ENCODE data around the gene ALPI. TPM values are rescaled to one million over a fixed set of nuclear protein-coding genes. Genes with fewer than 3 reads are reported as not detected.

Gene ALPI
- total RNA-seq, 1 experiment from 2014 or later, result 5.3 TPM

DNA sequence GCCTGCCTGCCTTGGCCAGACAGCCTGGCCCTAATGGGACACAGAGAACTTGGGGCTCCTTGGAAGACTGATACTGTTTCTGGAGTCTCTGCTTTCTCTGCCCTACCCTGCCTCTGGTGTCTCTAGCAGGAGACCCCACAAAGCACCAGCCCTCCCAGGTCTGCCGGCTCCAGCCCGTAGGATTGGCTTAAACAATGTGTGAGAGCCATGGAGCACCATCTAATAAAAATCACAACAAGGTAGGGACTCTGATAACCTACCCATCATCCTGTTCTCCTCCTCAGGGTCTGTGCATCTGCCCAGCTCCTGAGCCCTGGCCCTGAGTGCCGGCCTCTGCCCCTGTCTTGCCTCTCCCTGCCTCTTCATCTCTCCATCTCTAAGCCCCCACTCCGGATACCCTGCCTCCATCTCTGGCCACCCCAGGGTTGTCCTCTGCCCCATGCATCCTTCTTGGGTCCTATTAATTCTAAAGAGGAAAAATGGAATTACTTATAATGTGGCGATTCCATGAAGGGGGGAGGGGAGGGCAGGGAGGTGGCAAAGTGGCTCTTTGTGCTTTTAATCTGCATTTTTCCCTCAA lies 32.9 kb downstream of the ALPI start:
- ChIA-PET POLR2A (no interaction called here), CTCF (no interaction called here)
- Histone ChIP-seq H3K36me3 (ENCODE audit: control insufficient read depth, insufficient read depth, low read length) (no peaks in the 10 kb centered on the region), H3K4me3 (ENCODE audit: low read depth, low read length) (no peak overlapping the region), H3K9me3 (no peaks in the 10 kb centered on the region), H3K4me1 (no peaks in the 10 kb centered on the region), H3K27me3 (replicated peaks; ENCODE audit: control insufficient read depth, insufficient read depth, low read length) (no peaks in the 10 kb centered on the region)
- BruUV-seq (replicated peaks), result no TSS peak
- Mint-ChIP-seq H3K27me3 (ENCODE audit: insufficient read depth, unreplicated experiment) (no peaks in the 10 kb centered on the region), H3K36me3 (ENCODE audit: insufficient read depth, unreplicated experiment) (no peaks in the 10 kb centered on the region), H3K9me3 (ENCODE audit: unreplicated experiment) (no peaks in the 10 kb centered on the region), H3K27ac (ENCODE audit: unreplicated experiment) (no peak overlapping the region), H3K4me3 (ENCODE audit: unreplicated experiment) (peak overlapping the region; percentile 47), H3K4me1 (ENCODE audit: low read depth, unreplicated experiment) (no peaks in the 10 kb centered on the region)
- intact Hi-C loops (cut with micrococcal nuclease; ENCODE audit: unreplicated experiment), result no loop called here
- DNase-seq, result no peak
- TF ChIP-seq, protein P1, sequence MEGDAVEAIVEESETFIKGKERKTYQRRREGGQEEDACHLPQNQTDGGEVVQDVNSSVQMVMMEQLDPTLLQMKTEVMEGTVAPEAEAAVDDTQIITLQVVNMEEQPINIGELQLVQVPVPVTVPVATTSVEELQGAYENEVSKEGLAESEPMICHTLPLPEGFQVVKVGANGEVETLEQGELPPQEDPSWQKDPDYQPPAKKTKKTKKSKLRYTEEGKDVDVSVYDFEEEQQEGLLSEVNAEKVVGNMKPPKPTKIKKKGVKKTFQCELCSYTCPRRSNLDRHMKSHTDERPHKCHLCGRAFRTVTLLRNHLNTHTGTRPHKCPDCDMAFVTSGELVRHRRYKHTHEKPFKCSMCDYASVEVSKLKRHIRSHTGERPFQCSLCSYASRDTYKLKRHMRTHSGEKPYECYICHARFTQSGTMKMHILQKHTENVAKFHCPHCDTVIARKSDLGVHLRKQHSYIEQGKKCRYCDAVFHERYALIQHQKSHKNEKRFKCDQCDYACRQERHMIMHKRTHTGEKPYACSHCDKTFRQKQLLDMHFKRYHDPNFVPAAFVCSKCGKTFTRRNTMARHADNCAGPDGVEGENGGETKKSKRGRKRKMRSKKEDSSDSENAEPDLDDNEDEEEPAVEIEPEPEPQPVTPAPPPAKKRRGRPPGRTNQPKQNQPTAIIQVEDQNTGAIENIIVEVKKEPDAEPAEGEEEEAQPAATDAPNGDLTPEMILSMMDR (IDR thresholded peaks at IDR 0.05; ENCODE audit: insufficient read depth in 1 of 2, low read depth in 1 of 2, low read length in 1 of 2, severe bottlenecking in 1 of 2, unreplicated experiment in 1 of 2), result no peak

DNA sequence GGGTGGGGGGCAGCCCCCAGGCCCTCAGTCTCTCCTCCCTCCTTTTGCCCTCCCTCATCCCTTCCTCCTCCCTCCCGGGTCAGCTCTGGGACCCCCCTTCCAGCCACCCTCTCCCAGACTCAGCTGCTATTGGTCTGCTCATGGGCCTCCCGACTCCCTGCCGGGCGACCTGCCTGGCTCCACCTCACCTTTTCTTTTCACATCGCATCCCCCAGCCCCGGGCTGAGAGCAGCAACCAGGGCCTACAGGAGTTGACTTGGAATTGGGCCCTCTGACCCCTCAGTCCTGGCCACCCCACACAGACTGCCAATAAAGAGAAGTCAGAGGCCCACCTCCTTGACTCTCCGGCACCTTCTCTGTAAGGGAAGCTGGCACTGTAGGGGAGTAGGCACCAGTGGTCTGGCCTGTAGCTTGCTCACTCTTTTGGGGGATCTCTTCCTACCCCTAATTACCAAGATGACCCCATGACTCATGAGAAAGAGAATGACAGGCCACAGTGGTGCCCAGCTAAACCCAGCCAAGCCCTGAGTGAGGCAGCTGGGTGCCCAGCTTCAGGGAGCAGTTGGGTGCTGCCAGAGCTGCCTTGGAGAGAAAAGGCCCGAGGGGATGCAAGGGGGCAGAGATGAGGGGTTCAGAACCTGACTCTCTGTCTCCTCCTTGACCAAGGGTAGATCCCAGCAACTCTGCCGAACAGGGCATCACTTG lies 33.7 kb downstream of the ALPI start:
- H3K4me1 Mint-ChIP-seq (ENCODE audit: low read depth, unreplicated experiment), result no peaks in the 10 kb centered on the region
- Histone ChIP-seq H3K36me3 (ENCODE audit: control insufficient read depth, insufficient read depth, low read length) (no peaks in the 10 kb centered on the region), H3K27me3 (replicated peaks; ENCODE audit: control insufficient read depth, insufficient read depth, low read length) (no peaks in the 10 kb centered on the region), H3K4me3 (ENCODE audit: low read depth, low read length) (no peak overlapping the region), H3K9me3 (no peaks in the 10 kb centered on the region), H3K4me1 (no peaks in the 10 kb centered on the region)
- no peak overlapping the region for H3K4me3 Mint-ChIP-seq (ENCODE audit: unreplicated experiment)
- ChIA-PET POLR2A (no interaction called here), CTCF (no interaction called here)
- no TSS peak for BruUV-seq (replicated peaks)
- intact Hi-C loops (cut with micrococcal nuclease; ENCODE audit: unreplicated experiment), result no loop called here
- DNase-seq, result no peak
- TF ChIP-seq, protein P1 (IDR thresholded peaks at IDR 0.05; ENCODE audit: insufficient read depth in 1 of 2, low read depth in 1 of 2, low read length in 1 of 2, severe bottlenecking in 1 of 2, unreplicated experiment in 1 of 2), result no peak
- no peak overlapping the region for H3K27ac Mint-ChIP-seq (ENCODE audit: unreplicated experiment)
- no peaks in the 10 kb centered on the region for H3K9me3 Mint-ChIP-seq (ENCODE audit: unreplicated experiment)
- H3K36me3 Mint-ChIP-seq (ENCODE audit: insufficient read depth, unreplicated experiment), result no peaks in the 10 kb centered on the region
- no peaks in the 10 kb centered on the region for H3K27me3 Mint-ChIP-seq (ENCODE audit: insufficient read depth, unreplicated experiment)

DNA sequence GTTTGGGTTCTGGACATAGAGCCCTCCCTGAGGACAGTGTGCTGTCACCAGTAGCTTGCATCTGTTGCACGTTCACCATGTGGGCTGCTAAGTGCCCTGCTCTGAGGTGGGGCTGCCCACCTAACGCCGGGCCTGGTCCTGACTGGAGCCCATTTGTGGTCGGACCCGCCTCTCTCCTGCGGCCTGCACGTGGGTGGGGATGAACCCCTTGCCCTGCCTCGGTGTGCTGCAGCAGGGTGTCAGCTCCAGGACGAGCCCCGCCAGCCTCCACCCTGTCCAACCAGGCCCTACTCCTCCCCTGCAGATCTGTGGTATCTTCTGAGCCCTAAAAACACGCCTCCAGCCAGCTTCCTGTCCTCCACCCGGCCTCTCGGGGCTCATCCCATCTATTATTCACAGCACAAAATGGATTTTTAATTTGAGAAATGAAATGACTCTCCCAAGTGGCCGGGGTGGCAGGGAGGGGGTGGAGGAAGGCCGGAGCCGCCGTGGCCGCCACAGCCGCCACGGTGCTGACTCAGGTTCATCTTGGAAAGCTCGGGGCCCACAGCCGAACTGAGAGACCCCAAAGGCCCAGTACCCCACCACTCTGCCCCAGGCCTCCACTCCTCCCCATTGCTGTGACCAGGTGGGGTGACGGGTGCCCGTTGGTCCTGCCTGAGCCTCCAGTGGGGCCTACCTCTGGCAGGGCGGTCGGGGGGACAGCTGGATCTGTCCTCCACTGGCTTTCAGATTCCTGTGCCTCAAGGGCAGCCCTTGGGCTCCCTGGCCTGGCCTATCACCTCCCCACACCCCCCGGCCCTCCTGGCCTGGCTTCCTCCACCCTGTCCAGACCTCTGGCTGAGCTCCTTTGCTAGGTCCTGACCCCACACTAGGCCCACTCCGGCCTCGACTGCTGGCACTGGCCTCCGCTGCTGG lies 34.5 kb downstream of the ALPI start:
- no peaks in the 10 kb centered on the region for H3K4me1 Mint-ChIP-seq (ENCODE audit: low read depth, unreplicated experiment)
- H3K27me3 Mint-ChIP-seq (ENCODE audit: insufficient read depth, unreplicated experiment), result no peaks in the 10 kb centered on the region
- H3K36me3 Mint-ChIP-seq (ENCODE audit: insufficient read depth, unreplicated experiment), result no peaks in the 10 kb centered on the region
- H3K27me3 ChIP-seq (replicated peaks; ENCODE audit: control insufficient read depth, insufficient read depth, low read length), result no peaks in the 10 kb centered on the region
- ChIA-PET CTCF (no interaction called here), POLR2A (interaction anchor here (0.7 kb wide), 1 partner anchor 704 kb away, joined by 3 read pairs; no protein-coding TSS in a partner anchor)
- DNase-seq, result no peak
- BruUV-seq (replicated peaks), result no TSS peak
- H3K4me3 Mint-ChIP-seq (ENCODE audit: unreplicated experiment), result no peak overlapping the region
- TF ChIP-seq, protein P1 (IDR thresholded peaks at IDR 0.05; ENCODE audit: insufficient read depth in 1 of 2, low read depth in 1 of 2, low read length in 1 of 2, severe bottlenecking in 1 of 2, unreplicated experiment in 1 of 2), result no peak
- no peak overlapping the region for H3K4me3 ChIP-seq (ENCODE audit: low read depth, low read length)
- H3K4me1 ChIP-seq, result no peaks in the 10 kb centered on the region
- H3K36me3 ChIP-seq (ENCODE audit: control insufficient read depth, insufficient read depth, low read length), result no peaks in the 10 kb centered on the region
- H3K9me3 Mint-ChIP-seq (ENCODE audit: unreplicated experiment), result no peaks in the 10 kb centered on the region
- H3K9me3 ChIP-seq, result no peaks in the 10 kb centered on the region
- no peak overlapping the region for H3K27ac Mint-ChIP-seq (ENCODE audit: unreplicated experiment)
- intact Hi-C loops (cut with micrococcal nuclease; ENCODE audit: unreplicated experiment), result no loop called here
